HEK293 (cell line): ENCODE data around the gene ADAMTS16.

Experiments used
- CTCF ChIP-seq: fragments of 450-650 bp; formaldehyde crosslinking; IDR thresholded peaks from 2 replicates; pipeline ENCODE4 v1.5.1; 2016; ENCODE audit warnings: missing biosample characterization, missing genetic modification characterization
- ELK4 ChIP-seq: IDR thresholded peaks from 2 replicates; pipeline ENCODE4 v1.6.1; 2011; ENCODE audit warnings: mild to moderate bottlenecking, low read depth, low read length, borderline replicate concordance
- SP2 ChIP-seq: fragments of 450-650 bp; formaldehyde crosslinking; IDR thresholded peaks from 2 replicates; pipeline ENCODE4 v1.5.1; 2016; ENCODE audit warnings: missing biosample characterization, missing genetic modification characterization
- YY2 ChIP-seq: fragments of 450-650 bp; formaldehyde crosslinking; IDR thresholded peaks from 2 replicates; pipeline ENCODE4 v1.5.1; 2016; ENCODE audit warnings: missing biosample characterization, missing genetic modification characterization
- ZBTB26 ChIP-seq: fragments of 450-650 bp; formaldehyde crosslinking; optimal IDR thresholded peaks from 2 replicates; pipeline ENCODE3; 2016; ENCODE audit warnings: missing biosample characterization, mild to moderate bottlenecking, missing genetic modification characterization
- ZFHX2 ChIP-seq: fragments of 450-650 bp; formaldehyde crosslinking; conservative IDR thresholded peaks from 2 replicates; pipeline ENCODE4 v1.5.1; 2016; ENCODE audit warnings: missing biosample characterization, missing genetic modification characterization
- ZNF621 ChIP-seq: fragments of 450-650 bp; formaldehyde crosslinking; IDR thresholded peaks from 2 replicates; pipeline ENCODE4 v1.5.1; 2017; ENCODE audit warnings: missing biosample characterization, missing genetic modification characterization
- ZNF677 ChIP-seq: fragments of 450-650 bp; IDR thresholded peaks from 2 replicates; pipeline ENCODE4 v1.5.0; 2018; ENCODE audit warnings: missing biosample characterization, mild to moderate bottlenecking, missing genetic modification characterization, moderate library complexity
- ZNF701 ChIP-seq: fragments of 450-650 bp; formaldehyde crosslinking; IDR thresholded peaks from 2 replicates; pipeline ENCODE4 v1.5.1; 2016; ENCODE audit warnings: missing biosample characterization, missing genetic modification characterization
- ZNF76 ChIP-seq: fragments of 450-650 bp; formaldehyde crosslinking; IDR thresholded peaks from 2 replicates; pipeline ENCODE4; 2016; ENCODE audit warnings: low read depth, missing biosample characterization, missing genetic modification characterization, borderline replicate concordance

GRCh38 chr5:5231576-5231975 is 91.4 kb downstream of the ADAMTS16 start:
- TF ChIP-seq ZNF677 (tag by site-specific recombination) (no peak), ZBTB26 (tag by site-specific recombination) (no peak), YY2 (tag by site-specific recombination) (no peak), SP2 (tag by site-specific recombination) (no peak), ZNF701 (tag by site-specific recombination) (no peak), ZFHX2 (tag by site-specific recombination) (no peak), CTCF (tag by site-specific recombination) (no peak), ZNF76 (tag by site-specific recombination) (no peak), ZNF621 (tag by site-specific recombination) (no peak), ELK4 (no peak)
